ENCODE data around the gene EDN2.

EDN2 gene

GRCh38 chr1:41484402-41485241 is at the start of gene EDN2:
EDN2 (minus strand) TSS chr1:41484683; CDS start chr1:41484601, 82 bp downstream.
- FAIRE-seq, result no peak

GRCh38 chr1:41533731-41534080 is 49.2 kb upstream of the EDN2 start:
- no peak for FAIRE-seq

- FAIRE-seq, result no peak
Observed at GRCh38 chr1:41533016-41533730, 48.7 kb upstream of the EDN2 start.

GRCh38 chr1:41532206-41532975 is 47.9 kb upstream of the EDN2 start:
- no peak for FAIRE-seq

GRCh38 chr1:41530411-41530810 is 45.9 kb upstream of the EDN2 start:
- FAIRE-seq, result no peak

GRCh38 chr1:41529621-41530395 is 45.3 kb upstream of the EDN2 start:
- FAIRE-seq, result no peak

GRCh38 chr1:41528726-41529605 is 44.5 kb upstream of the EDN2 start:
- FAIRE-seq, result no peak

GRCh38 chr1:41528106-41528505 is 43.6 kb upstream of the EDN2 start:
- no peak for FAIRE-seq

- FAIRE-seq, result no peak
Observed at GRCh38 chr1:41526956-41527561, 42.6 kb upstream of the EDN2 start.

GRCh38 chr1:41525891-41526587 is 41.6 kb upstream of the EDN2 start:
- no peak for FAIRE-seq

GRCh38 chr1:41524676-41525675 is 40.5 kb upstream of the EDN2 start:
- FAIRE-seq, result no peak

- FAIRE-seq, result no peak
Observed at GRCh38 chr1:41523949-41524675, 39.6 kb upstream of the EDN2 start.

GRCh38 chr1:41523071-41523470 is 38.6 kb upstream of the EDN2 start:
- no peak for FAIRE-seq

- no peak for FAIRE-seq
Observed at GRCh38 chr1:41521766-41522165, 37.3 kb upstream of the EDN2 start.

- no peak for FAIRE-seq
Observed at GRCh38 chr1:41520951-41521752, 36.7 kb upstream of the EDN2 start.

GRCh38 chr1:41519667-41520066 is 35.2 kb upstream of the EDN2 start:
- no peak for FAIRE-seq

- FAIRE-seq, result no peak
Observed at GRCh38 chr1:41518471-41518870, 34.0 kb upstream of the EDN2 start.

- no peak for FAIRE-seq
Observed at GRCh38 chr1:41517062-41517438, 32.6 kb upstream of the EDN2 start.

Measured in islet of Langerhans (tissue), 1 donor.